WTC11 (cell line): ENCODE data around the gene CCNB3. TPM values are rescaled to one million over a fixed set of nuclear protein-coding genes. Genes with fewer than 3 reads are reported as not detected.

Experiments used
- ATAC-seq: fragments of 200-7000 bp; cut with Tn5 transposase; 2 replicates; pipeline ENCODE4 v1.10.0; 2021; ENCODE audit warnings: mild to moderate bottlenecking, moderate library complexity
- CTCF ChIA-PET: fragments of 300-600 bp; sonication (Branson Sonifier 250); formaldehyde crosslinking; loops from one replicate; lab custom pipeline; 2021; ENCODE audit warnings: antibody characterized with exemption; lab: Charles Lee
- POLR2A ChIA-PET: fragments of 350-600 bp; sonication (Branson Sonifier 250); formaldehyde crosslinking; loops from one replicate; lab custom pipeline; 2021; ENCODE audit warnings: antibody characterized with exemption; lab: Charles Lee
- DNase-seq: peaks from one replicate; pipeline ENCODE4 v3.0.0; 2021; ENCODE audit warnings: low spot score
- H3K27ac Mint-ChIP-seq: 2 replicates; pipeline ENCODE4 v1.8.0; 2021; ENCODE audit warnings: mixed read lengths
- H3K27me3 Mint-ChIP-seq: 2 replicates; pipeline ENCODE4 v1.8.0; 2021; ENCODE audit warnings: low read depth, mild to moderate bottlenecking, moderate library complexity, mixed read lengths
- H3K36me3 Mint-ChIP-seq: 2 replicates; pipeline ENCODE4 v1.8.0; 2021; ENCODE audit warnings: mixed read lengths
- H3K4me1 Mint-ChIP-seq: 2 replicates; pipeline ENCODE4 v1.8.0; 2022; ENCODE audit warnings: mixed read lengths
- H3K4me3 Mint-ChIP-seq: 2 replicates; pipeline ENCODE4 v1.8.0; 2021; ENCODE audit warnings: mild to moderate bottlenecking, moderate library complexity, mixed read lengths
- H3K9me3 Mint-ChIP-seq: 2 replicates; pipeline ENCODE4 v1.8.0; 2021; ENCODE audit warnings: mixed read lengths
- ATF6 ChIP-seq: sonication (generic); formaldehyde crosslinking; IDR thresholded peaks from 2 replicates; pipeline ENCODE4 v1.8.1; 2023; ENCODE audit warnings: mild to moderate bottlenecking, missing genetic modification reagents
- CREB1 ChIP-seq: sonication (generic); formaldehyde crosslinking; IDR thresholded peaks from 2 replicates; pipeline ENCODE4 v1.8.0; 2023; ENCODE audit warnings: mild to moderate bottlenecking, missing genetic modification reagents
- CREM ChIP-seq: sonication (generic); formaldehyde crosslinking; IDR thresholded peaks from 2 replicates; pipeline ENCODE4 v1.8.1; 2022; ENCODE audit warnings: mild to moderate bottlenecking, missing genetic modification reagents, moderate library complexity
- E2F1 ChIP-seq: sonication (generic); formaldehyde crosslinking; IDR thresholded peaks from 2 replicates; pipeline ENCODE4 v1.8.0; 2022; ENCODE audit warnings: mild to moderate bottlenecking, missing genetic modification reagents
- E2F5 ChIP-seq: sonication (generic); formaldehyde crosslinking; IDR thresholded peaks from 2 replicates; pipeline ENCODE4 v1.8.1; 2022; ENCODE audit warnings: mild to moderate bottlenecking, moderate library complexity, missing genetic modification reagents
- FOXP4 ChIP-seq: sonication (generic); formaldehyde crosslinking; IDR thresholded peaks from 2 replicates; pipeline ENCODE4 v1.8.0; 2022; ENCODE audit warnings: mild to moderate bottlenecking, missing genetic modification reagents
- GABPB1 ChIP-seq: sonication (generic); formaldehyde crosslinking; IDR thresholded peaks from 2 replicates; pipeline ENCODE4 v1.8.1; 2023; ENCODE audit warnings: mild to moderate bottlenecking, missing genetic modification reagents
- JAZF1 ChIP-seq: fragments of 250-450 bp; sonication (Bioruptor Pico); IDR thresholded peaks from 2 replicates; pipeline ENCODE4 v1.9.0; 2021; ENCODE audit warnings: moderate library complexity, mild to moderate bottlenecking, inconsistent platforms
- MAX ChIP-seq: sonication (generic); formaldehyde crosslinking; IDR thresholded peaks from 2 replicates; pipeline ENCODE4 v1.8.0; 2022; ENCODE audit warnings: mild to moderate bottlenecking, missing genetic modification reagents
- MYBL2 ChIP-seq: sonication (generic); formaldehyde crosslinking; IDR thresholded peaks from 2 replicates; pipeline ENCODE4 v1.8.1; 2023; ENCODE audit warnings: mild to moderate bottlenecking, moderate library complexity, missing genetic modification reagents
- NFE2L1 ChIP-seq: sonication (generic); formaldehyde crosslinking; IDR thresholded peaks from 2 replicates; pipeline ENCODE4 v1.8.1; 2023; ENCODE audit warnings: missing genetic modification reagents
- PRDM15 ChIP-seq: sonication (generic); formaldehyde crosslinking; IDR thresholded peaks from 2 replicates; pipeline ENCODE4 v1.8.0; 2022; ENCODE audit warnings: missing genetic modification reagents
- RORB ChIP-seq: fragments of 250-450 bp; sonication (Bioruptor Pico); IDR thresholded peaks from 2 replicates; pipeline ENCODE4 v1.9.0; 2021; ENCODE audit warnings: mild to moderate bottlenecking
- SMAD3 ChIP-seq: sonication (generic); formaldehyde crosslinking; IDR thresholded peaks from 2 replicates; pipeline ENCODE4 v1.8.0; 2022; ENCODE audit warnings: missing genetic modification reagents, mild to moderate bottlenecking, borderline replicate concordance
- ZNF232 ChIP-seq: sonication (generic); formaldehyde crosslinking; IDR thresholded peaks from 2 replicates; pipeline ENCODE4 v1.8.0; 2022; ENCODE audit warnings: mild to moderate bottlenecking, missing genetic modification reagents
- ZNF317 ChIP-seq: sonication (generic); formaldehyde crosslinking; IDR thresholded peaks from 2 replicates; pipeline ENCODE4 v1.8.1; 2023; ENCODE audit warnings: low read depth, mild to moderate bottlenecking, moderate library complexity, missing genetic modification reagents, borderline replicate concordance
- ZNF416 ChIP-seq: fragments of 250-450 bp; sonication (Bioruptor Pico); IDR thresholded peaks from 2 replicates; pipeline ENCODE4 v1.9.0; 2021; ENCODE audit warnings: mild to moderate bottlenecking, inconsistent platforms
- ZNF425 ChIP-seq: fragments of 250-450 bp; sonication (Bioruptor Pico); conservative IDR thresholded peaks from 2 replicates; pipeline ENCODE4 v1.9.0; 2021; ENCODE audit warnings: mild to moderate bottlenecking
- total RNA-seq: library from RNA; stranded (reverse); gene quantifications from 3 replicates; pipeline ENCODE4 v1.2.3, GENCODE V29; 2021
- TF ChIP-seq, protein P1 (sequence below): sonication (generic); formaldehyde crosslinking; IDR thresholded peaks from 2 replicates; pipeline ENCODE4 v1.8.1; 2022; ENCODE audit warnings: missing genetic modification reagents, borderline replicate concordance
- TF ChIP-seq, protein P2 (sequence below): fragments of 250-450 bp; sonication (Bioruptor Pico); IDR thresholded peaks from 2 replicates; pipeline ENCODE4 v1.9.0; 2021; ENCODE audit warnings: mild to moderate bottlenecking

The CCNB3 gene
- total RNA-seq, 1 experiment from 2014 or later: 0.13 TPM

GRCh38 chrX:50165727-50166126 is 38.8 kb upstream of the CCNB3 start (continued):
- TF ChIP-seq ZNF425: no peak
- no peak for TF ChIP-seq CREB1 (CRISPR knock-in tag)
- TF ChIP-seq ZNF317 (CRISPR knock-in tag): no peak
- TF ChIP-seq, protein P1, sequence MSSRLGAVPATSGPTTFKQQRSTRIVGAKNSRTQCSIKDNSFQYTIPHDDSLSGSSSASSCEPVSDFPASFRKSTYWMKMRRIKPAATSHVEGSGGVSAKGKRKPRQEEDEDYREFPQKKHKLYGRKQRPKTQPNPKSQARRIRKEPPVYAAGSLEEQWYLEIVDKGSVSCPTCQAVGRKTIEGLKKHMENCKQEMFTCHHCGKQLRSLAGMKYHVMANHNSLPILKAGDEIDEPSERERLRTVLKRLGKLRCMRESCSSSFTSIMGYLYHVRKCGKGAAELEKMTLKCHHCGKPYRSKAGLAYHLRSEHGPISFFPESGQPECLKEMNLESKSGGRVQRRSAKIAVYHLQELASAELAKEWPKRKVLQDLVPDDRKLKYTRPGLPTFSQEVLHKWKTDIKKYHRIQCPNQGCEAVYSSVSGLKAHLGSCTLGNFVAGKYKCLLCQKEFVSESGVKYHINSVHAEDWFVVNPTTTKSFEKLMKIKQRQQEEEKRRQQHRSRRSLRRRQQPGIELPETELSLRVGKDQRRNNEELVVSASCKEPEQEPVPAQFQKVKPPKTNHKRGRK (CRISPR knock-in tag): no peak
- no peak for TF ChIP-seq RORB (CRISPR knock-in tag)

GRCh38 chrX:50167366-50167765 is 37.2 kb upstream of the CCNB3 start:
- H3K4me1 Mint-ChIP-seq: peaks cover 8% of the 10 kb centered on the region
- CTCF ChIA-PET: no interaction called here
- no peaks in the 10 kb centered on the region; the same call in 1 of the 2 replicates for H3K9me3 Mint-ChIP-seq
- H3K4me3 Mint-ChIP-seq: no peak overlapping the region
- no peaks in the 10 kb centered on the region for H3K36me3 Mint-ChIP-seq
- no peak for DNase-seq
- POLR2A ChIA-PET: no interaction called here
- H3K27ac Mint-ChIP-seq: no peak overlapping the region
- ATAC-seq: no peak
- no peaks in the 10 kb centered on the region for H3K27me3 Mint-ChIP-seq
- no peak for TF ChIP-seq JAZF1 (CRISPR knock-in tag)
- no peak for TF ChIP-seq ATF6 (CRISPR knock-in tag)
- no peak for TF ChIP-seq GABPB1 (CRISPR knock-in tag)
- no peak for TF ChIP-seq E2F5
- no peak for TF ChIP-seq ZNF416 (CRISPR knock-in tag)
- TF ChIP-seq PRDM15 (CRISPR knock-in tag): no peak
- no peak for TF ChIP-seq FOXP4 (CRISPR knock-in tag)
- no peak for TF ChIP-seq MAX
- no peak for TF ChIP-seq SMAD3 (CRISPR knock-in tag)
- no peak for TF ChIP-seq MYBL2 (CRISPR knock-in tag)
- no peak for TF ChIP-seq ZNF232 (CRISPR knock-in tag)
- no peak for TF ChIP-seq CREM
- no peak for TF ChIP-seq E2F1
- TF ChIP-seq, protein P2, sequence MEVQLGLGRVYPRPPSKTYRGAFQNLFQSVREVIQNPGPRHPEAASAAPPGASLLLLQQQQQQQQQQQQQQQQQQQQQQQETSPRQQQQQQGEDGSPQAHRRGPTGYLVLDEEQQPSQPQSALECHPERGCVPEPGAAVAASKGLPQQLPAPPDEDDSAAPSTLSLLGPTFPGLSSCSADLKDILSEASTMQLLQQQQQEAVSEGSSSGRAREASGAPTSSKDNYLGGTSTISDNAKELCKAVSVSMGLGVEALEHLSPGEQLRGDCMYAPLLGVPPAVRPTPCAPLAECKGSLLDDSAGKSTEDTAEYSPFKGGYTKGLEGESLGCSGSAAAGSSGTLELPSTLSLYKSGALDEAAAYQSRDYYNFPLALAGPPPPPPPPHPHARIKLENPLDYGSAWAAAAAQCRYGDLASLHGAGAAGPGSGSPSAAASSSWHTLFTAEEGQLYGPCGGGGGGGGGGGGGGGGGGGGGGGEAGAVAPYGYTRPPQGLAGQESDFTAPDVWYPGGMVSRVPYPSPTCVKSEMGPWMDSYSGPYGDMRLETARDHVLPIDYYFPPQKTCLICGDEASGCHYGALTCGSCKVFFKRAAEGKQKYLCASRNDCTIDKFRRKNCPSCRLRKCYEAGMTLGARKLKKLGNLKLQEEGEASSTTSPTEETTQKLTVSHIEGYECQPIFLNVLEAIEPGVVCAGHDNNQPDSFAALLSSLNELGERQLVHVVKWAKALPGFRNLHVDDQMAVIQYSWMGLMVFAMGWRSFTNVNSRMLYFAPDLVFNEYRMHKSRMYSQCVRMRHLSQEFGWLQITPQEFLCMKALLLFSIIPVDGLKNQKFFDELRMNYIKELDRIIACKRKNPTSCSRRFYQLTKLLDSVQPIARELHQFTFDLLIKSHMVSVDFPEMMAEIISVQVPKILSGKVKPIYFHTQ (CRISPR knock-in tag): no peak
- no peak for TF ChIP-seq NFE2L1
